GM19467 (cell line): ENCODE measurements around the gene NAT16.
A peak's percentile ranks its signal among the peaks of the same experiment; 100 is the strongest.

ENCODE experiments used
- ATAC-seq: cut with Tn5 transposase; IDR thresholded peaks from one replicate; pipeline ENCODE4 v1.9.1; 2021; ENCODE audit warnings: mild to moderate bottlenecking, moderate library complexity; ENCODE audit not compliant: unreplicated experiment

NAT16 gene

DNA sequence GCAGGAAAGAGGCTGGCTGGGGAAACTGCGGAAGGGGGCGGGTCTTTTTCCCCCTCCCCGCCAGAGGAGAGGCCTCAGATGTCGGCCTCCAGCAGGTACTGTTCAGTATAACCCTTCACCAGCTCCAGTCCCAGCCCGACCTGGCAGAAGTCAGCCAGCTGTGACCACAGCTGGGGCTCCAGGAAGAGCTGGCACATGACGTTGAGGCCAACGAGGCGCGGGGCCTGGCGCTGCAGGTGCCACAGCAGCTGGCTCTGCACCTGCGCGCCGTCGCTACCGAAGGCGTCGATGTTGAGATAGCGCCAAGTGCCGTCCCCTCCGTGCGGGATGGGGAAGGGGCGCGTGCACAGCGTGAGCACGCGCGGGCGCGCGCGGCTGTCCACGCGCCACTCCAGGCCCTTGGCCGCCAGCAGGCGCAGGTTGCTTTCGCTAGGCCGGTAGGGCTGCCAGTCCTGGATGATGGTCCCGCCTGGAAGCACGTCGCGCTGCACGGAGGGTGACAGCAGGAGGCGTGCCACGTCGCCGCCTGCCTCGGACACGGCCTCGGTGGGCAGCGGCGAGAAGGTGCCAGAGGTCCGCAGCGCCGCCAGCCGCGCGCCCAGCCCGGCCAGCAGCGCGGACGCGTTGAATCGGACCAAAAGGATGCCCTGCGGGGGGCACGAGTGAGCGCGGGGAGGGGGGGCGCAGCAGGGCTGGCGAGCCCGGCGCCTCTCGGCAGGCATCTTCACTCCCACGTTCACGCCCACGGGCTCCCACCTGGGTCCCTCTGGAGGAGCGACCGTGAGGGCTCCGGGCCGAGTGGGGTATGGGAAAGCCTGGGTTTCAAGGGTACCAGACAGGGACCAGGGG lies 7.9 kb downstream of the NAT16 start:
- no peak for ATAC-seq

DNA sequence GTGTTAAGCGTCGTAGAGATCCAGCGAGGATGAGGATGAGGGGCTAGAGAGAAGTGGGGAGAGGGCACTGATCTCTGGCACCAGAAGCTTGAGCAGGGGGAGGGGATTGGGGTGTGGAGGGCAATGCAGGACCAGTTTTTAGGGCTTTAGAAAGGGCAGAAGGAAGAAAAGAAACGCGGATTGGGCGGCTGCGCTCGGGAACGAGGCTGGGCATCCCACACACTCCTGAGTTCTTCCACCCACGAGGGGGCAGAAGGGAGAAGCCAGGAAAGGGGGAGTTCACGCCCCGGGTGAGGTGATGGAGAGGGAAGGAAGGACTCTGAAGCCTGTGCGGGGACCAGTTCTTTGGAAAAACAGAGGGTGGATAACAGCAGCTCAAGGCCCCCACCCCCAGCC lies 8.7 kb downstream of the NAT16 start:
- no peak for ATAC-seq

GRCh38 chr7:101170617-101171441 lies 9.3 kb downstream of the NAT16 start:
- no peak for ATAC-seq

GRCh38 chr7:101169838-101170551 lies 10.1 kb downstream of the NAT16 start:
- ATAC-seq: no peak

DNA sequence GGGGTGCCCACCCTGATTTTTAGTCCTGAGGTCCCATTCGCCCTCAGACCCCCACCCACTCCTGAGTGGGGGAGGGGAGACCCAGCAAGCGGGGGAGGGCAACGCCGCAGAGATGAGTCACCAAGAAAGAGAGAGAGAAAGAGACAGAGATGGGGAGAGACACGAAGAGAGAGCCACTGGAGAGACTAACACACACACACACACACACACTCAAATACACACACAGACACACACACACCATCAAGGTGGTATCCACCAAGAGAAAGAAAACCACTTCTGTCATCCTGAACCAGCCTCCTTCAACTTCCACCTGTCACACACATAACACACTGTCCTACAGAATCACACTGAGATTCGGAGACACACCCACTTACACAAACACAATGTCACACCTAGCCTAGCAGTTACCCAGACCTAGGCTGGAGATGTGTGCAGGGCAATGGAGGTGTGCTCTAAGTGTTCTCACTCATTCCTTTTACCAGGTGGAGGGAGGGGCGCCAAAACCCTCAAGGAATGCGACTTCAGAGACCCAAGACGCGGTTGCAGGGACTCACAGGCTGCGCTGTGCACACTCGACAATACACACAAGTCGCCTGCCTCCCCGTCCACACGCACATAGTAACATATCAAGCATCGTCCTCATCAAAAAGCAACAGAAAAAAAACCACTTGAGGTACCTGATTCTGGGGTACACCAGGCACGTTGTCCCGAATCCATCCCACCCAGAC lies 10.8 kb downstream of the NAT16 start:
- ATAC-seq: no peak

GRCh38 chr7:101168412-101169049 lies 11.6 kb downstream of the NAT16 start:
- ATAC-seq: no peak

GRCh38 chr7:101167645-101168411 lies 12.3 kb downstream of the NAT16 start:
- ATAC-seq: no peak

GRCh38 chr7:101166909-101167644 lies 13.0 kb downstream of the NAT16 start:
- ATAC-seq: no peak

GRCh38 chr7:101166648-101166908 lies 13.5 kb downstream of the NAT16 start:
- no peak for ATAC-seq

GRCh38 chr7:101165958-101166647 lies 14.0 kb downstream of the NAT16 start:
- no peak for ATAC-seq

GRCh38 chr7:101165075-101165957 lies 14.8 kb downstream of the NAT16 start, which contains the start of gene VGF:
TSS of gene VGF (minus strand) at chr7:101165569. CDS start at chr7:101164843, 726 bp downstream.
- peak; percentile 64 for ATAC-seq

- ATAC-seq: no peak
These were observed 15.8 kb downstream of the NAT16 start for GRCh38 chr7:101164071-101164840.

- no peak for ATAC-seq
These were observed 16.6 kb downstream of the NAT16 start for GRCh38 chr7:101163279-101164070.

GRCh38 chr7:101162551-101163278 lies 17.4 kb downstream of the NAT16 start:
- no peak for ATAC-seq
